GM21360 (cell line): ENCODE measurements around the gene MPEG1.

Experiments
- ATAC-seq: cut with Tn5 transposase; IDR thresholded peaks from one replicate; pipeline ENCODE4 v1.9.1; 2021; ENCODE audit warnings: mild to moderate bottlenecking, moderate library complexity; ENCODE audit not compliant: unreplicated experiment

MPEG1 gene

GRCh38 chr11:59172345-59173079 lies 40.2 kb downstream of the MPEG1 start:
- ATAC-seq, result peak; percentile 36

GRCh38 chr11:59171508-59172322 lies 41.0 kb downstream of the MPEG1 start, which contains the start of gene DTX4:
Gene DTX4, plus strand, starts transcription at chr11:59172132. Its CDS starts 464 bp downstream, at chr11:59172596.
- ATAC-seq, result peak; percentile 68

GRCh38 chr11:59164028-59164427 lies 48.7 kb downstream of the MPEG1 start:
- no peak for ATAC-seq
